Neural progenitor cell (in vitro differentiated cells): Measurements from ENCODE around the gene RAB13.

Experiments
- CTCF ChIP-seq: fragments of 200-600 bp; sonication (generic); IDR thresholded peaks from 2 replicates; pipeline ENCODE4 v1.5.1; 2017; ENCODE audit warnings: antibody characterized with exemption, mild to moderate bottlenecking
- EZH2phosphoT487 ChIP-seq: fragments of 200-600 bp; sonication (generic); IDR thresholded peaks from 2 replicates; pipeline ENCODE4 v1.6.1; 2017; ENCODE audit warnings: antibody characterized with exemption

GRCh38 chr1:153968000-153968363, 18.2 kb downstream of the RAB13 start:
- no peak for TF ChIP-seq CTCF
- TF ChIP-seq EZH2phosphoT487: no peak
